Measurements from ENCODE around the gene SPTLC2. TPM values are rescaled to one million over a fixed set of nuclear protein-coding genes. Genes with fewer than 3 reads are reported as not detected.

The SPTLC2 gene
- total and polyA plus RNA-seq, 2 of the 13 experiments (the other 11 are each of a cell fraction or from before 2014, with no cell fraction given) = 17.4 to 17.5 TPM

- ChIA-PET CTCF (ENCODE audit: low intra/inter-chr PET ratio, low total read pairs) (interaction anchor here (4.1 kb wide), 1 partner anchor 160 kb away, joined by 22 read pairs; no protein-coding TSS in a partner anchor), POLR2A (no interaction called here)
- no peaks in the 10 kb centered on the region; a peak in 2 of 5 replicates for H3K27me3 ChIP-seq (ENCODE audit: control insufficient read depth in 1 of 2, insufficient read depth in 2 of 2, low read length in 2 of 2)
- no peaks in the 10 kb centered on the region for H3K9me3 ChIP-seq (ENCODE audit: low read length)
- intact Hi-C loops (cut with micrococcal nuclease; ENCODE audit: unreplicated experiment) = no loop called here
- BruUV-seq (replicated peaks) = no TSS peak
- in situ Hi-C loops (cut with HindIII; ENCODE audit: extremely low pct_ligation_motif_present, low pct_unique_long_range_greater_than_20kb) = loop anchor here (5.0 kb wide), 2 partner anchors 50 to 160 kb away; partner anchors contain the start of genes ALKBH1 and SLIRP
- H3K4me3 ChIP-seq (replicated peaks in 1 of 3; ENCODE audit: insufficient read depth in 1 of 3, low read depth in 2 of 3, low read length in 3 of 3) = no peak overlapping the region
- FAIRE-seq (no peak), DNase-seq (ENCODE audit: low spot score) (no peak), ATAC-seq (no peak)
- TF ChIP-seq PRDM10 (CRISPR knock-in tag; IDR thresholded peaks at IDR 0.05; ENCODE audit: low read depth) (no peak), ZNF235 (CRISPR knock-in tag; IDR thresholded peaks at IDR 0.05; ENCODE audit: borderline replicate concordance) (no peak), ZNF354B (CRISPR knock-in tag; IDR thresholded peaks at IDR 0.05) (no peak), ZNF512 (CRISPR knock-in tag; IDR thresholded peaks at IDR 0.05) (no peak), TOE1 (CRISPR knock-in tag; IDR thresholded peaks at IDR 0.05) (no peak), ATF1 (CRISPR knock-in tag; IDR thresholded peaks at IDR 0.05) (no peak), ATF4 (CRISPR knock-in tag; IDR thresholded peaks at IDR 0.05) (no peak), ZNF468 (CRISPR knock-in tag; IDR thresholded peaks at IDR 0.05) (no peak), NAIF1 (CRISPR knock-in tag; IDR thresholded peaks at IDR 0.05; ENCODE audit: borderline replicate concordance) (no peak), U2AF1 (optimal IDR thresholded peaks at IDR 0.05; ENCODE audit: low read depth, low read length) (no peak), ZIK1 (CRISPR knock-in tag; IDR thresholded peaks at IDR 0.05; ENCODE audit: borderline replicate concordance, low read depth) (no peak), GABPB1 (CRISPR knock-in tag; IDR thresholded peaks at IDR 0.05) (peak; percentile 11; the same call in 1 of the 2 replicates), ZNF777 (CRISPR knock-in tag; IDR thresholded peaks at IDR 0.05) (no peak), RBAK (CRISPR knock-in tag; IDR thresholded peaks at IDR 0.05) (no peak), FLYWCH1 (CRISPR knock-in tag; IDR thresholded peaks at IDR 0.05) (no peak), GABPA (IDR thresholded peaks at IDR 0.05; ENCODE audit: low read depth, low read length) (no peak), GABPA (CRISPR knock-in tag; IDR thresholded peaks at IDR 0.05; ENCODE audit: low read depth) (peak; percentile 80), TARDBP (CRISPR knock-in tag; IDR thresholded peaks at IDR 0.05) (no peak)
- no peaks in the 10 kb centered on the region for H3K79me2 ChIP-seq (ENCODE audit: insufficient read depth, low read length)
- 49% methylated on average over 5 of the region's 5 CpGs for WGBS (ENCODE audit: low lambda C conversion rate)
- H3K36me3 ChIP-seq (replicated peaks in 1 of 2; ENCODE audit: control insufficient read depth in 1 of 2, insufficient read depth in 2 of 2, low read length in 2 of 2) = no peaks in the 10 kb centered on the region
- H3K9ac ChIP-seq (ENCODE audit: insufficient read depth, low read depth, low read length) = no peak overlapping the region
- no peak overlapping the region for H3K27ac ChIP-seq (ENCODE audit: extremely low read length, insufficient read depth, low read length)
- H3K4me1 ChIP-seq (ENCODE audit: insufficient read depth, low read length) = peaks cover 43% of the 10 kb centered on the region
- no peak overlapping the region for H2AFZ ChIP-seq (ENCODE audit: low read length)
- no peaks in the 10 kb centered on the region for H4K20me1 ChIP-seq (ENCODE audit: insufficient read depth, low read length)
- peak overlapping the region; percentile 5; the same call in 1 of the 2 replicates for H3K4me2 ChIP-seq (ENCODE audit: low read depth, low read length)
These were observed 40.8 kb upstream of the SPTLC2 start for GRCh38 chr14:77657280-77657679.
